CD14-positive monocyte (primary cell): ENCODE data around the gene SLC6A2. TPM values are rescaled to one million over a fixed set of nuclear protein-coding genes. Genes with fewer than 3 reads are reported as not detected.

Experiments used
- DNase-seq, 3 donors: peaks; one replicate each; pipeline ENCODE4 v3.0.0-alpha.2; 2011 to 2022
- H2AFZ ChIP-seq: 2 replicates; pipeline ENCODE4 v1.6.0; 2012; ENCODE audit warnings: mild to moderate bottlenecking, low read depth, low read length, inconsistent platforms; ENCODE audit not compliant: insufficient read depth, poor library complexity, severe bottlenecking
- H3K27ac ChIP-seq, 2 donors: 1 replicate in 1 of 2; 2 replicates in 1 of 2; pipeline ENCODE4 v1.5.1; 2012 to 2013; ENCODE audit warnings: low read length in 2 of 2, control low read depth in 1 of 2, inconsistent platforms in 1 of 2, low read depth in 1 of 2, mild to moderate bottlenecking in 1 of 2
- H3K27me3 ChIP-seq, 2 donors: one replicate each; pipeline versions ENCODE4 v1.6.0 to v1.6.1; 2011 to 2013; ENCODE audit warnings: low read length in 2 of 2; ENCODE audit not compliant: control insufficient read depth in 2 of 2, insufficient read depth in 2 of 2
- H3K36me3 ChIP-seq, 2 donors: replicated peaks in 1 of 2; 1 replicate in 1 of 2; 2 replicates in 1 of 2; pipeline versions ENCODE4 v1.5.1 to v1.6.1; 2012 to 2013; ENCODE audit warnings: low read length in 2 of 2, control low read depth in 1 of 2, inconsistent platforms in 1 of 2, mild to moderate bottlenecking in 1 of 2; ENCODE audit not compliant: insufficient read depth in 2 of 2, control insufficient read depth in 1 of 2
- H3K4me1 ChIP-seq, 2 donors: 1 replicate in 1 of 2; 2 replicates in 1 of 2; pipeline versions ENCODE4 v1.5.1 to v1.6.1; 2012 to 2013; ENCODE audit warnings: low read length in 2 of 2, control low read depth in 1 of 2, inconsistent platforms in 1 of 2, mild to moderate bottlenecking in 1 of 2, moderate library complexity in 1 of 2; ENCODE audit not compliant: insufficient read depth in 2 of 2, control insufficient read depth in 1 of 2
- H3K4me2 ChIP-seq: replicated peaks from 2 replicates; pipeline ENCODE3; 2012; ENCODE audit warnings: low read length, moderate library complexity, mild to moderate bottlenecking; ENCODE audit not compliant: poor library complexity, severe bottlenecking; ENCODE audit errors: extremely low read depth
- H3K4me3 ChIP-seq, 3 experiments: fragments of 200-600 bp in 1 of 3; sonication (generic) in 1 of 3; replicated peaks in 1 of 3; 1 replicate in 2 of 3; 2 replicates in 1 of 3; pipeline ENCODE4 v1.5.1; 2011 to 2013; ENCODE audit warnings: low read length in 3 of 3, mild to moderate bottlenecking in 3 of 3, control low read depth in 2 of 3, low read depth in 2 of 3, inconsistent platforms in 1 of 3, moderate library complexity in 1 of 3
- H3K79me2 ChIP-seq: 2 replicates; pipeline ENCODE4 v1.6.0; 2012; ENCODE audit warnings: mild to moderate bottlenecking, control low read depth, inconsistent platforms, low read length, moderate library complexity; ENCODE audit not compliant: insufficient read depth
- H3K9ac ChIP-seq: 2 replicates; pipeline ENCODE4 v1.6.0; 2017; ENCODE audit warnings: low read length, mild to moderate bottlenecking; ENCODE audit not compliant: insufficient read depth, poor library complexity, severe bottlenecking
- H3K9me3 ChIP-seq, 2 donors: replicated peaks in 1 of 2; 1 replicate in 1 of 2; 2 replicates in 1 of 2; pipeline versions ENCODE4 v1.5.1 to v1.6.1; 2012 to 2013; ENCODE audit warnings: low read length in 2 of 2, control low read depth in 1 of 2; ENCODE audit not compliant: control insufficient read depth in 1 of 2, insufficient read depth in 1 of 2
- H4K20me1 ChIP-seq: 2 replicates; pipeline ENCODE4 v1.6.0; 2012; ENCODE audit warnings: mild to moderate bottlenecking, low read length, control low read depth, moderate library complexity; ENCODE audit not compliant: insufficient read depth
- H3K27ac Mint-ChIP-seq, 7 donors: one replicate each; pipeline ENCODE4 v1.8.0; 2020; ENCODE audit warnings: mild to moderate bottlenecking in 7 of 7, mixed read lengths in 7 of 7, moderate library complexity in 6 of 7, inconsistent platforms in 2 of 7
- H3K27me3 Mint-ChIP-seq, 3 donors: one replicate each; pipeline ENCODE4 v1.8.0; 2021 to 2022; ENCODE audit warnings: low read depth in 3 of 3, mild to moderate bottlenecking in 3 of 3, mixed read lengths in 3 of 3, moderate library complexity in 3 of 3, inconsistent platforms in 1 of 3
- H3K36me3 Mint-ChIP-seq, 2 donors: one replicate each; pipeline ENCODE4 v1.8.0; 2020; ENCODE audit warnings: mixed read lengths in 2 of 2, inconsistent platforms in 1 of 2, mild to moderate bottlenecking in 1 of 2
- H3K4me1 Mint-ChIP-seq: one replicate; pipeline ENCODE4 v1.8.0; 2020; ENCODE audit warnings: mild to moderate bottlenecking, mixed read lengths
- H3K4me3 Mint-ChIP-seq, 2 donors: one replicate each; pipeline ENCODE4 v1.8.0; 2020; ENCODE audit warnings: mild to moderate bottlenecking in 2 of 2, mixed read lengths in 2 of 2, moderate library complexity in 1 of 2
- H3K9me3 Mint-ChIP-seq, 7 donors: one replicate each; pipeline ENCODE4 v1.8.0; 2020 to 2022; ENCODE audit warnings: mixed read lengths in 7 of 7, mild to moderate bottlenecking in 6 of 7, moderate library complexity in 6 of 7, inconsistent platforms in 2 of 7
- CTCF ChIP-seq: fragments of 200-600 bp; IDR thresholded peaks from one replicate; pipeline ENCODE4 v1.8.0; 2022; ENCODE audit warnings: antibody characterized with exemption, mild to moderate bottlenecking
- WGBS: methylation state at CpG from one replicate; pipeline ENCODE4 v1.1.5; 2013; ENCODE audit warnings: missing lambda C conversion rate; ENCODE audit not compliant: insufficient coverage; 5-methylcytosine and 5-hydroxymethylcytosine counted together
- intact Hi-C, 2 donors: fragments of 100-400 bp; cut with micrococcal nuclease; formaldehyde crosslinking; loops; one replicate each; pipeline versions ENCODE4 v1.15.0 to v1.15.1; 2023
- polyA plus RNA-seq, 3 donors: library from polyadenylated mRNA; depleted of rRNA in 1 of 3; unstranded in 2 of 3; stranded (reverse) in 1 of 3; fragments of 300-500 nt in 2 of 3; fragments of >200 nt in 1 of 3; fragmentation: Illumina TruSeq in 2 of 3; gene quantifications; 1 replicate in 2 of 3; 2 replicates in 1 of 3; pipeline ENCODE4 v1.2.3, GENCODE V29; 2012 to 2021

Gene SLC6A2
- polyA plus RNA-seq, 3 donors, result not detected

GRCh38 chr16:55661941-55662643 lies 6.3 kb downstream of the SLC6A2 start:
- peaks cover 0 to 7% (median 2%) of the 10 kb centered on the region in 7 donors for H3K9me3 Mint-ChIP-seq
- H3K36me3 ChIP-seq, result no peaks in the 10 kb centered on the region
- no peak overlapping the region for H2AFZ ChIP-seq
- H3K27ac Mint-ChIP-seq, result no peak overlapping the region
- H4K20me1 ChIP-seq, result no peaks in the 10 kb centered on the region
- no peaks in the 10 kb centered on the region for H3K79me2 ChIP-seq
- no peak for TF ChIP-seq CTCF
- H3K4me3 Mint-ChIP-seq, result no peak overlapping the region
- H3K4me3 ChIP-seq, result no peak overlapping the region
- intact Hi-C loops, result no loop called here
- H3K4me2 ChIP-seq, result no peak overlapping the region
- H3K4me1 ChIP-seq, result no peaks in the 10 kb centered on the region
- H3K27me3 Mint-ChIP-seq, result peaks cover 17 to 25% (median 21%) of the 10 kb centered on the region in 3 donors
- H3K9me3 ChIP-seq, result peaks cover 0 to 3% of the 10 kb centered on the region in 2 donors
- H3K4me1 Mint-ChIP-seq, result no peaks in the 10 kb centered on the region
- H3K9ac ChIP-seq, result no peak overlapping the region
- peaks cover 0 to 12% of the 10 kb centered on the region in 2 donors for H3K27me3 ChIP-seq
- H3K27ac ChIP-seq, result no peak overlapping the region
- H3K36me3 Mint-ChIP-seq, result no peaks in the 10 kb centered on the region
- no peak for DNase-seq

- Histone ChIP-seq H3K4me2 (no peak overlapping the region), H3K4me3 (no peak overlapping the region), H3K9ac (no peak overlapping the region), H4K20me1 (no peaks in the 10 kb centered on the region), H3K27ac (no peak overlapping the region), H2AFZ (no peak overlapping the region), H3K4me1 (no peaks in the 10 kb centered on the region), H3K9me3 (peaks cover 0 to 3% of the 10 kb centered on the region in 2 donors), H3K36me3 (no peaks in the 10 kb centered on the region), H3K27me3 (peaks cover 0 to 6% of the 10 kb centered on the region in 2 donors), H3K79me2 (no peaks in the 10 kb centered on the region)
- Mint-ChIP-seq H3K9me3 (peaks cover 0 to 7% (median 2%) of the 10 kb centered on the region in 7 donors), H3K27me3 (peaks cover 12 to 20% (median 16%) of the 10 kb centered on the region in 3 donors), H3K4me3 (no peak overlapping the region), H3K4me1 (no peaks in the 10 kb centered on the region), H3K36me3 (no peaks in the 10 kb centered on the region), H3K27ac (no peak overlapping the region)
- intact Hi-C loops, result no loop called here
- DNase-seq, result no peak
- TF ChIP-seq CTCF, result no peak
- WGBS, result 88% methylated on average over 2 of the region's 5 CpGs
These were observed 6.8 kb downstream of the SLC6A2 start for GRCh38 chr16:55662644-55663031.
